ENCODE data around the gene WRNIP1.
"Not testable (repeated sequence)": the region's sequence is repeated elsewhere in the genome, so short reads cannot be mapped to it uniquely, and the experiment has no call there.

WRNIP1 gene

DNA sequence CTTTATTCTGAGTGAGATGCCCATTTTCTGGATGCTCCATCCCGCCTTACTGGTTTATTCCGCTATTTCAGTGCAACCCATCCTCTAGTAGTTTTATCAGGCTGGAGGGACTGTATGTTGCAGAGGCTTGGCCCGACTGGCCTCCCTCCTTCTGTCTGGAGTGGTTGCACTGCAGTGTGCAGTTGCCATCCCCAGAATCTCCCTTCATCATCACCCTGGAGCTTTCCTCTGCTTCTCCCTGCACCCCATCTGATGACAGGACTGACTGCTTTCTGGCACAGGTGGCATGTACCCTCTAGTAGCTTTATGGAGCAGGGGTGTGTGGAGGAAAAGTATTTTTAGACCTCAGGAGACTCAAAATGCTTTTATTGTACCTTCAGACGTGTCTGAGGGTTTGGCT is 21.1 kb downstream of the WRNIP1 start:
- no peak for DNase-seq

GRCh38 chr6:2790588-2791449 is 25.6 kb downstream of the WRNIP1 start:
- peak in 4 of 5 donors; percentile 25 to 63 (median 38) for DNase-seq

GRCh38 chr6:2791450-2791974 is 26.3 kb downstream of the WRNIP1 start:
- no peak for DNase-seq

- no peak for DNase-seq
These were observed 27.3 kb downstream of the WRNIP1 start for GRCh38 chr6:2792330-2793110.

DNA sequence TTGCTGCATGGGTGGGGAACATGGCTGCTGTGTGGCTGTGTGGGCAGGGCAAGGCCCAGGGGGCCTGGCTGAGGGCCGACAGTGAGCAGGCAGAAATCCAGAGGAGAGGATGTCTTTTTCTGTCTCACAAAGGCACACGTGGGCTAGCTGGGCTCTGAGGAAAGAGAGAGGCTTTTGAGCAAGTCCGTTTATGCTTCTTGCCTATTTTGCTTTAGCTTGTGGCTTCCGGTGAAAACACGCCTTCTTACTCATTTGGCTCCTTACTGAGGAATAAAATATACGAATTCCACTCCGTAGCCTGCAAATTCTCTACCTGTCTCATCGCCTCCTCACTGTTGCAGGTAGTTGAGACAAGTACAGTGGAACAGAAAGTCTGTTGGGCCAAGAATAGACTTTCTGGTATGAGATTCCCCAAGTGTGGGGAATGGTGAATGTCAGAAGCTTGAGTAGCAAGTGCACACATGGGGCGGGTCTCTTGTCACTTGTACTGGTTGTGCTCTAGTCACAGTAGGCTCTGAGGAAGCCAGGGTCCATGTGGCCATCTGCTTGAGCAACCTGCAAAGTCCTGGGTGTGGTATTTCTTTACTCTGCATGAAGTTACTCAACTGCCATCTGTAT is 28.4 kb downstream of the WRNIP1 start:
- DNase-seq: peak in 1 of 5 donors; percentile 50

DNA sequence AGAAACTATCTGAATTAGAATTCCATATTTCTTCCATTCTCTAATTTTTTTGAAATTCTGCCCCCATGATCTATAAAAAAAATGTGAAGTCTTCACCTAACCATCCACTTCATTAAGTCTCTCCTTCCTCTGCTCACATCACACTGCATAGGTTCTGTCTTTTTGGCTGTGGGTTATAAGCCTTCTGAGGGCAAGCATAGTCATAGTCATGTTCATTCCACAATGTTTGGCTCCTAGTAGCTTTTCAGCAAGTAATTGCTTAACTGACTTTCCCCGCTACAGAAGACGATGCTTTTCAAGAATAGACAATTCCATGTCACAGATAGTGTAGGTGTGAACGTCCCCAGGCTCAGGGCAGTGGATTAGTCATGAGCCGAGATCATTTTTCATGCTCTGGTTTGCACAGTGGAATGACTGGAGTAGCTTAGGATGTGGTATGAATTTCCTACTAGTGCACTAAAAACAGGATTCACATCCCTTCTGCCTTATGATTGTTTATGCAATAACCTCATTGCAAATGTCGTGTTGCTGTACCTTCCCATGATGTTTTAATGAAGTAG is 29.1 kb downstream of the WRNIP1 start:
- no peak for DNase-seq

GRCh38 chr6:2795162-2795561 is 30.0 kb downstream of the WRNIP1 start:
- DNase-seq: no peak

DNA sequence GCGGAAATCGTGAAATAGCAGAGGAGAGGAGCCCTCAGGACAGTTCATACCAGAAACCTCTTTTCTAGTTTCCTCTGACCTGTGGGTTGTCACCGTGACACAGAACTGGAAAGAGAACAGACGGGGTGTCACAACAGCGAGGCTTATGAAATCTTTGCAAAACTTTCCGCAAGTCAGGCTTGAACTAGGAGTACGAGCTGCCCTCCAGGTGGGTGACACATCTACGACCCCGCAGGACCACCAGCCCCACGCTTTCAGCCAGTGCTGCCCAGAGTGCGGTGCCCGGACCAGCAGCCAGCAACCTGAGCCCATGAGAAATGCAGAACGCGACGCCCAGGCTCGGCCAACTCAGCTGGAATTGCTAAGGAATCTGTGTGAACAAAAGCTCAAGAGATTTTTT is 30.8 kb downstream of the WRNIP1 start:
- DNase-seq: peak in 1 of 5 donors; percentile 14

GRCh38 chr6:2796861-2797260 is 31.7 kb downstream of the WRNIP1 start:
- DNase-seq: no peak

GRCh38 chr6:2797564-2798031 is 32.4 kb downstream of the WRNIP1 start:
- DNase-seq: no peak

DNA sequence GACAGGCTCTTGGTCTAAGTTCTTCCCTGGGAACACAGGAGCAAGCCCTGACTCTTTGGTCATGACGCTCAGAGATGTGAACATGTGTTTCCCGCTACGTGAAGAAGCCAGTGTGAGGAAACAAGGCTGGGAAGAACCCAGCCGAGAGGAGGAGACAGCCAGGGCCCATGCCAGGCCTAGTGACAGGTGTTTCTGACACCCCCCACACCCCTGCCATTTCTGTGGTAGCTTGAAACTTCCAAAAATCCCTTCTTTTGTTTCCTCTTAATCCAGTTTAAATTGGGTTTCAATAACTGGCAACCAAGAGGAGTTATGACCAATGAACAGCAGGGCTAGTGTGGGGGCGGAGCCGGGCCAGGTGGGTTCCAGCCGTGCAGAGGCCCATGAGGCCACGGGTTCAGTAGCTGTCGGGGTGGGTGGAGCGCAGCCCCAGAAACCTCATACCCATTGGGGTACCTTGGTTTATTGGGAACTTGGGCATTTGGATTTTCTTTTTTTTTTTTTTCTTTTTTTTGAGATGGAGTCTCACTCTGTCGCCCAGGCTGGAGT is 33.5 kb downstream of the WRNIP1 start:
- DNase-seq: no peak

- peak in 1 of 5 donors; percentile 26 for DNase-seq
These were observed 34.8 kb downstream of the WRNIP1 start for GRCh38 chr6:2799936-2800527.

- no peak for DNase-seq
These were observed 35.5 kb downstream of the WRNIP1 start for GRCh38 chr6:2800552-2801316.

- not testable (repeated sequence) for DNase-seq
These were observed 36.5 kb downstream of the WRNIP1 start for GRCh38 chr6:2801687-2802086.

- no peak for DNase-seq
These were observed 37.4 kb downstream of the WRNIP1 start for GRCh38 chr6:2802521-2803060.

- no peak for DNase-seq
These were observed 38.7 kb downstream of the WRNIP1 start for GRCh38 chr6:2803731-2804429.

- no peak for DNase-seq
These were observed 39.3 kb downstream of the WRNIP1 start for GRCh38 chr6:2804516-2804915.

GRCh38 chr6:2805031-2805430 is 39.8 kb downstream of the WRNIP1 start:
- no peak for DNase-seq

GRCh38 chr6:2806644-2807043 is 41.5 kb downstream of the WRNIP1 start:
- no peak for DNase-seq

Data from T-helper 1 cell (primary cell).